HEK293 (cell line): ENCODE measurements around the gene TP53AIP1.

Source experiments
- BCL11B ChIP-seq: fragments of 450-650 bp; formaldehyde crosslinking; IDR thresholded peaks from 2 replicates; pipeline ENCODE4 v1.5.1; 2016; ENCODE audit warnings: low read depth, missing biosample characterization, missing genetic modification characterization
- CTCF ChIP-seq: fragments of 450-650 bp; formaldehyde crosslinking; IDR thresholded peaks from 2 replicates; pipeline ENCODE4 v1.5.1; 2016; ENCODE audit warnings: missing biosample characterization, missing genetic modification characterization
- PATZ1 ChIP-seq: fragments of 450-650 bp; formaldehyde crosslinking; IDR thresholded peaks from 2 replicates; pipeline ENCODE4 v1.5.1; 2016; ENCODE audit warnings: missing biosample characterization, missing genetic modification characterization
- YY1 ChIP-seq: fragments of 450-650 bp; formaldehyde crosslinking; IDR thresholded peaks from 2 replicates; pipeline ENCODE4 v1.5.1; 2018; ENCODE audit warnings: missing biosample characterization, missing genetic modification characterization
- ZBTB26 ChIP-seq: fragments of 450-650 bp; formaldehyde crosslinking; optimal IDR thresholded peaks from 2 replicates; pipeline ENCODE3; 2016; ENCODE audit warnings: missing biosample characterization, mild to moderate bottlenecking, missing genetic modification characterization
- ZNF112 ChIP-seq: fragments of 450-650 bp; formaldehyde crosslinking; IDR thresholded peaks from 2 replicates; pipeline ENCODE4 v1.5.0; 2017; ENCODE audit warnings: missing biosample characterization, missing genetic modification characterization
- ZNF24 ChIP-seq: fragments of 450-650 bp; formaldehyde crosslinking; IDR thresholded peaks from 2 replicates; pipeline ENCODE4 v1.5.1; 2016; ENCODE audit warnings: missing biosample characterization, missing genetic modification characterization
- ZNF280D ChIP-seq: fragments of 450-650 bp; formaldehyde crosslinking; IDR thresholded peaks from 2 replicates; pipeline ENCODE4 v1.5.1; 2016; ENCODE audit warnings: missing biosample characterization, missing genetic modification characterization
- ZNF302 ChIP-seq: fragments of 450-650 bp; formaldehyde crosslinking; IDR thresholded peaks from 2 replicates; pipeline ENCODE4 v1.5.1; 2016; ENCODE audit warnings: missing biosample characterization, missing genetic modification characterization, low read depth
- ZNF324 ChIP-seq: fragments of 450-650 bp; formaldehyde crosslinking; IDR thresholded peaks from 2 replicates; pipeline ENCODE4 v1.5.1; 2016; ENCODE audit warnings: missing biosample characterization, missing genetic modification characterization
- ZNF776 ChIP-seq: fragments of 450-650 bp; formaldehyde crosslinking; IDR thresholded peaks from 2 replicates; pipeline ENCODE4 v1.5.0; 2017; ENCODE audit warnings: missing biosample characterization, missing genetic modification characterization, borderline replicate concordance
- TF ChIP-seq, protein P1 (sequence below): fragments of 450-650 bp; formaldehyde crosslinking; IDR thresholded peaks from 2 replicates; pipeline ENCODE4 v1.5.1; 2017; ENCODE audit warnings: missing biosample characterization, mild to moderate bottlenecking, missing genetic modification characterization, moderate library complexity

GRCh38 chr11:128894286-128894681 lies 48.4 kb downstream of the TP53AIP1 start:
- TF ChIP-seq CTCF (tag by site-specific recombination) (no peak), YY1 (no peak), BCL11B (tag by site-specific recombination) (no peak), ZNF302 (tag by site-specific recombination) (no peak), ZBTB26 (tag by site-specific recombination) (no peak), PATZ1 (tag by site-specific recombination) (no peak), ZNF280D (tag by site-specific recombination) (no peak), ZNF112 (tag by site-specific recombination) (no peak), ZNF324 (tag by site-specific recombination) (no peak), ZNF24 (tag by site-specific recombination) (no peak), ZNF776 (tag by site-specific recombination) (no peak)
- TF ChIP-seq, protein P1, sequence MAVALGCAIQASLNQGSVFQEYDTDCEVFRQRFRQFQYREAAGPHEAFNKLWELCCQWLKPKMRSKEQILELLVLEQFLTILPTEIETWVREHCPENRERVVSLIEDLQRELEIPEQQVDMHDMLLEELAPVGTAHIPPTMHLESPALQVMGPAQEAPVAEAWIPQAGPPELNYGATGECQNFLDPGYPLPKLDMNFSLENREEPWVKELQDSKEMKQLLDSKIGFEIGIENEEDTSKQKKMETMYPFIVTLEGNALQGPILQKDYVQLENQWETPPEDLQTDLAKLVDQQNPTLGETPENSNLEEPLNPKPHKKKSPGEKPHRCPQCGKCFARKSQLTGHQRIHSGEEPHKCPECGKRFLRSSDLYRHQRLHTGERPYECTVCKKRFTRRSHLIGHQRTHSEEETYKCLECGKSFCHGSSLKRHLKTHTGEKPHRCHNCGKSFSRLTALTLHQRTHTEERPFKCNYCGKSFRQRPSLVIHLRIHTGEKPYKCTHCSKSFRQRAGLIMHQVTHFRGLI (tag by site-specific recombination) = no peak
